GOT3 (cell line): ENCODE results near the gene ZBTB7C.

Experiments used
- DNase-seq: peaks from one replicate; lab custom pipeline; 2025; ENCODE audit warnings: mixed read lengths; lab: John Stamatoyannopoulos, UW

ZBTB7C gene

DNA sequence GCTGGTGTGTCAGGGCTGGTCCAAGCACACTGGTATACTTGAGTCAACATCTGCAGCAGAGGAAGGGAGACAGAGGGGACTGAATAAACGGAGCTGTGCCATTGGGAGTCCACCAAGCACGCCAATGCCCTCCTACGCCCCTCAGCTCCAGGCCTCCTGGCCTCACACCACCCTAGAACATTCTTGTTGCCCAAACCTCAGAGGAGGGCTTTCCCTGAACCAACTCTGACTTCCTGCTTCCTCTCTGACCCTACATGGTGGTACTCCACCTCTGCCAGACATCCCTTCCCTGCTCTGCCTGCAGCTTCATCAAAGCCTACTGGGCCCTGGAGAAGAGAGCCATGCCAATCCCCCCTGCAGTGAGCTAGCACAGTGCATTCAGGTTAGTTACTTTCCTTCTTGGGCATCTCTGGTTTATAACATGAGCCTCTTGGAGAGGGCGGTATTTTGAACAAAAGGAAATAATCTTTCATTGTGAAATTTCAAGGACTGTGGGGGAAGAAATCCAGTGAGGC lies 54.4 kb downstream of the ZBTB7C start:
- DNase-seq = no peak

DNA sequence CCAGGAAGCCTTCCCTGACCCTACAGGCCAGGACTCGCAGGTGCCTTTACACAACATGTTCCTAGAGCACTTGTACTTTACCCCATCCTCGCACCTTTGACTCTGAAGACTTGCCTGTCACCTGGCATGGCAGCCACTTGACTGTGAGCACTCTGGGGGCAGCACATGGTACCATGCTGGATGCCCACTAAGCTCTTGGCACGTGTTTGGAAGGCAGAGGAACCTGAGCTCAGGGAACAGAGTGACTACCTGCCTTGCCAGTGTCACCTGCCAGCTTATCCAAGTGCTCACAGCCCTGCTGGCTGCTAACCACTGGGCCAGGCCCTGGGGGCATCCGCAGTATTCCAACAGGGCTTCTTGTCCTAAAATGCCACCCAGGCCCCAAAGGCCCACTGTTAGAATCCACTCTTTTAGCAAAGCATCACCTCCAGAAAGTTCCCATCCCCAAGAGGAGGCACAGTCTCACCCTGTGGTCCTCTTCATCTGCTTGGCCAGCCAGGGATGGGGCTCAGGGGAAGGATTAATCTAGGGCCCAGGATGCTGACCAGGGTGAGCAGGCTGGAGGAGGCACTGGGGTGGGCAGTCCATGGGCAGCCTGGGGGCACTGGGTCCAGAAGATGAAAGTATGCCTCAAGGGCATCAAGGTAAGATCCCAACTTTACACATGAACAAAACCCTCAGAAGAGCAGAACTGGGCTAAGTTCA lies 57.0 kb downstream of the ZBTB7C start:
- DNase-seq = no peak

DNA sequence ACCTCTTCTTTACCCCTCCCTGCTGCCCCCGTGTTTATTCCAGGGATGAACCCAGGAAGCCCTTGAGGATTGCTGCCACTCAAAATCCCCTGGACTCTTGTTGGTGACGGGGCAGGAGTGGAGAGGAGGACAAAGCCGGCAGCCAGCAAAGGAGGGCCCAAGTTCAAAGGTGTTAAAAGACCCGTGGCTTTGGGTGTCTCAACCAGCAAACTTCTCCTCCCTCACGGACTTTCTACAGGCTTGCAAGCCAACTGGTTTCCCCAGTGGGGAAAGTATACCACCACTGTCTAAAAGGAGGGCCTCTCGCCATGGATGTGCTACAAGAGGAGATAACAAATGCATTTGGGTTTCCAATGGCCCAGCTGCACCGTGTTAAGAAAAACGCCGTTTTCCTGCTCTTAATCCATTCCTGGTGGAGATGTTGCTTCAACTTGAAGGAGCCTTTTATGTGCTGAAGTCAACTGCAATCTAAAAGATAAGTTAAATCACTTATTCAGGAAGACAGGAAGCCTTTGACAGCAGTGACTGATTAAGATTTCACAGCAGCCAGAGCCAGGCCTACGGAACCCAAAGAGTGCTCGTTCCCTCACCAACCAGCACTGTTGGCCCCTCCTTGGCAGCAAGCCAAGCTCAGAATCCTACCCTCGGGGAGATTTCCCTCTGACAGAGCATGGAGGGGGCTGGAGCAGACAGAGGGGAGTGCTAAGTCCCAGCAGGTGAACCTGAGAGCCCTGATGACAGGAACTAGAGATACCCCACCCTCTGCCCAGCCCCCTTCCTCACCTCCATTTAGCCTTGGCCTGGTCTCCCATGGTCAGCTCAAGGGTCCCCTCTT lies 57.8 kb downstream of the ZBTB7C start:
- no peak for DNase-seq

DNA sequence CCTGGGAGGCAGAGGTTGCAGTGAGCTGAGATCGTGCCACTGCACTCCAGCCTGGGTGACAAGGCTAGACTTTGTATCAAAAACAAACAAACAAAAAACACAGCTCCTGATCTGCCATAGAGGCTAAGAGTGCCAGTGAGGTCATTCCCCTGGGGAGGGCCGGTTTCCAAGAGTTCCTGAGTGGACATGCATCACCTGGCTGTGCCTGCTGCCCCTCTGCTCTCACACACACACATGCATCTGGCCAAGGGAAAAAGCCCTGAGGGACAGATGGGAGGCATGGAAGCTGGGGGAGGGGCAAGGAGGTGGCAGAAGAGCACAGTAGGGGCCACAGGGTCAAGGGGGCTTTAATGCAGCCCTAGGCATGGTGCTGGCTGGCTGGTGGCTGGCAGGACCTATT lies 60.4 kb downstream of the ZBTB7C start:
- DNase-seq = no peak

DNA sequence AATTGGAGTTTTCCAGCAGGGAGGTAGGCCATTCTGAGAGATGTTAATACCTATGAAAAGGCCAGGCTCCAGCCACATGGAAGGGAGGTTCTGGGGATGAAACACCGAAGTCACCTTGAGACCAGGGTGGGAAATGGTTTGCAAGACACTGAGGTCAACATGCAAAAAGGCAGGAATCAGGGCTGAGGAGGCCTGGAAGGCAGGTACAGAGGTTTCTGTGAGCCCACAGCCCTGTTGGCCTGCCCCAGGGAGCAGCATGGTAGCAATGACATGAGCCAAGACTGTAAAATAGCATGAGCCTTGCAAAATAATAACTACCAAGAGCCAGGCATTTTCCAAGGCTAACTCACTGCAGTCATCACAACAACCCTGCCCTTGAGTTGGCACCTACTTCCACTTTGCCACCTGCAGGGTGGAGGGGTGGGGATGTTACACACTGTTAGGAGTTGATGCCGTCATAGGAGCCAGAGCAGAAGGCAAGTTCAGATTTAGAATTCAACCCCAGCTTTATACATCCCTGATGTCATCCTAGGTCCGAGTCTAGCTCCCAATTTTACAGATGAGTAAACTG lies 61.3 kb downstream of the ZBTB7C start:
- DNase-seq = no peak

DNA sequence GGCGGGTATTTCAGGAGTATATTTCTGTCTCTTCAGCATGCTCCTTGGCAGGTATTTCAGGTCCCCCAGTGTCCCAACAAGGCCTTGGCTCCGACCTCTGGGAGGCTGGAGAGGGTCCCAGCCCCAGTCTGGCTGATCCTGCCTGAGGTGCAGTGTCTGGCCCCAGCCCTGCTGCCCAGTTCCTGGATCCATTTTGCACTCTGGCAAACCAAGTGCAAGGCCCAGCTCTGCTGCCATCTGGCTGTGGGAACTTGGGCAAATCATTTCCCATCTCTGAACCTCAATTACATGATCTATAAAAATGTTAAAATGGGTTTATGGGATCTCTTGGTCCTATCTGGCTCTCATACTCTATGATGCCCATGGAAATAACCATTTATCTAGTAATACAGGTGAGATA lies 63.6 kb downstream of the ZBTB7C start:
- no peak for DNase-seq

DNA sequence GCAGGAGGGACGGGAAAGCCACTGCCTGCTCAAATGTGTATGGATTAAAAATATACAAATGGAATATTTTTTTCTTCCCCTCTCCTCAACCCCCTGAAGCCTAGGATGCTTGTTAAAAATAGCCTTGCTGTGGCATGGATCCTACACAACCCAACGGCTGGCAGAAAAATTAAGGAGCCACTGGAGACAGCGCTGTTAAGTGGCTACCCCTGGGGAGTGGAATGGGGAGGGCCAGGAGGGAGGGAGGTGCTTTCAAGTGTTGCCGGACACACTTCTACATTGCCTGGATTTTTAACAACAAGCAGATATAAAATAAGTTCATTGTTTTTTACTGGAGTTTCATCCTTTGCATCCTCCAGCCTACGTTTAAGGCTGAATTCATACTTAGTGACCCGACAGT lies 66.6 kb downstream of the ZBTB7C start:
- DNase-seq = no peak

DNA sequence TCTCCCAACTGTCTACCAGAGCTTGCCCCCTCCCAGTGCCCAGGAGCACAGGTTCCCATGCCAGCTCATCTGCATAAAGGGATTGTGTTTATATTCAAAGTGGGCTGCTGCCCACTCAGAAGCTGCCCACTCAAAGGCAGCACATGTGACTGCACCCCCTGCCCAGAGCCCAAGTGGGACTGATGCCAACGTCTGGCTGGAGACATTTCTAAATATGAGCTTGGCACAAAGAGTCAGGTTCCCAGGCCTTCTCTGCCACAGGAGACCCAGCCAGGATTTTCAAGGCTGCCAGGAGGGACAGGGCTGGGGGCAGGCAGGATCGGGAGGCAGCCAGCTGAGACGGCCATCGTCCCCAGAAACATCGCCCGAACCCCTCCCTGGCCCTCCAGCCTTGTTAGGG lies 67.1 kb downstream of the ZBTB7C start:
- no peak for DNase-seq

DNA sequence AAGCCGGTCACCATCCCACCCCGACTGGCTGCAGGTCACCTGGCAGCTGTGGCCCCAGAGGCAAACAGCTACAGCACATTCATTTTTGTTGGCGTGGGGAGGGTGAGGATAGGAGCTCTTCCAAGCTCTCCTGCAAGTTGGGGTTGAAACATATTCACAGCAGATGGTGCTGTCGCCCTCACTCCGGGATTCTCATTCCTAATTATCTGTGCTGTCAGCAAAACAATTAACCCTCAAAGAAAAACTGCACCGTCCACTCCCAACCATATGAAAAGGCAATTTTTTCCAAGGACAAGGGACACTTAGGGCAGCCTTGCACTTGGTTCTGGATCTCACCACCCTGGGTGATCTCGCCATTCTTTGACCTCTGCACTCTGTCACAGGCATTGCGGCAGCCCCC lies 68.6 kb downstream of the ZBTB7C start:
- no peak for DNase-seq

DNA sequence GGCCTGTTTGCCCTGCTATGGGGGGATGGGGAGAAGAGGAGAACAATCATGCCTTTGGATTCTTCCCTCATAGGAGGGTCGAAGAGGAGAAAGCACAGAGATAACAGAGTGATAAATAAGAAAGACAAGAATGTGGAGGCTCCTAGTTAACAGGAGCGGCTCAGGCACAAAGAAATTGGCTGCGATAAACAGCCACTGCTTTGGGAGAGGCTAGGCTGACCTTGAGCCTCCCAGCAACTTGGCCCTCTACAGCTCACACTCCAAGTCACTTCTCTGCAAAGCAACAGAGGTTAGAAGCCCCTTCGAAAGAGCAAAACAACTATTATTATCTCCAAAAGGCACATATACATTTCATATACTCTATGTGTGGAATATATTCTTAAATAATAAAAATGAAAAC lies 69.5 kb downstream of the ZBTB7C start:
- DNase-seq = no peak

DNA sequence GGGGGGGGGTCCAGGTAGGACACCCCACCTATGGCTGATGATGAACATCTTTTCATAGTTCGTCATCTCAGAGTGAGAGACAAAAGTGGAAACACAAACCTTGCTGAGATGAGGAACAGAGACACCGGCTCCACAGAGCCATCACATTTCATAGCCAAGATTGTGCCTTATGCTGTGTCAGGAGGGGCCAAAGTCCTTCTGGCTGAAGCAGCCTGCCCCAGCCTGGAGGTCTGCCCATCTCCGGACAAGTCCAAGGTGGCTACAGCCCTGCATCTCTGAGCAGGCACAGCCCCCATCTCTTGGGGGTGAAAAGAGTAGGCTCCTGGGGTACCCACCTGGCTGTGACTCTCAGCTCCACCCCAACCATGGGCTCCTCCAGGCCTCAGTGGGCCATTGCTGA lies 70.3 kb downstream of the ZBTB7C start:
- no peak for DNase-seq

DNA sequence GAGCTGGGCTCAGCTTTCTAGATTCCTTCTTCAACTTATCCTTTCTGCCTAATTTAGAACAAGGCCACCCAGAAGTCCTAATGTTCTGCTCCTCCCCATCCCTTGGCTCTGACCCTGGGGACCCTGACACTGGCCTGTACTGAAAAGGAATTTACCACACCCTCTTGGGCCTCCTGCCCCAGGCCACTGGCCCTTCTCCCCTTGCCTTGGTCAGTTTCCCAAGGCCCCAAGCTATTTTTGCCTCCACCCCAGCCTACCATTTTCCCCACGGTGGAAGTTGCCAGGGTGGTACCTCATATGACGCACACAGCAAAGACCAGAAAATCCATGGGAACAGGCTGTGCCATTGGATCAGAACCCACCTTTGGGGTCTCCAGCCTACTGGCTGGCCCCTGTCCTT lies 72.1 kb downstream of the ZBTB7C start:
- DNase-seq = no peak

DNA sequence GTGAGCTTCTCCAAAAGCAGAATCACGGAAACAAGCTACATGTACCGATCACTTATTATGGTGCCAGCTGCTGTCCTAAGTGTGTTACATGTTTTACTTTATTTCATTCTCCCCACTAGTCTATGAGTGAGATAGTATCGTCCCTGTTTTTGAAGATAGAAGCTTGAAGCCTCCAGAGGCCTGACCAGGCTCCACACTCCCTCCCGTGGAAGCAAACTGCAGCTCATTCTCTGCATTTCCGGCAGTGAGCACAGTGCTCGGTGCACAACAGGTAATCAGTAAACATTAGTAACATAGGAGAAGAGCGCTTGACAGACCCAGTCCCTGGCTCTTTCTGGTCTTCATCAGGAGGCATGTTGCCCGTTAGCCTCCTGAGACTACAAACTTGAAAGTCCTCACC lies 72.9 kb downstream of the ZBTB7C start:
- DNase-seq = no peak

DNA sequence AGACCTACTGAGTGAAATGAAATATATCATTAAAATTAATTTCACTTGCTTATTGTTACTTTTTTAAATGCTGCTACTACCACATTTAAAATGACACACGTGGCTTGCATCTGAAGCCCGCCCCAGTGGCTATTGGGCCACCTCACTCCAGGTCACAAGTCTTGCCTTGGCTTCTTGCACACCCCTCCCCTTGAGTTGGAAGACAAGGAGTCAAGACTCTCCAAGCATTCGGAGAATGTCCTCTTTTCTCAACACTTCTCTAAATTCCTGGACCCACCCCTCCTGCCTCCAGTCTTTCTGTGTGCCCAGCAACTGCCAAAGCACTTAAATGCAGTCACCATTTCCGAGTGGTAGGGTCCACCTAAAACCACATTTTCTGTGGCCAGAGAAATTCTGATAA lies 73.4 kb downstream of the ZBTB7C start:
- DNase-seq = no peak

DNA sequence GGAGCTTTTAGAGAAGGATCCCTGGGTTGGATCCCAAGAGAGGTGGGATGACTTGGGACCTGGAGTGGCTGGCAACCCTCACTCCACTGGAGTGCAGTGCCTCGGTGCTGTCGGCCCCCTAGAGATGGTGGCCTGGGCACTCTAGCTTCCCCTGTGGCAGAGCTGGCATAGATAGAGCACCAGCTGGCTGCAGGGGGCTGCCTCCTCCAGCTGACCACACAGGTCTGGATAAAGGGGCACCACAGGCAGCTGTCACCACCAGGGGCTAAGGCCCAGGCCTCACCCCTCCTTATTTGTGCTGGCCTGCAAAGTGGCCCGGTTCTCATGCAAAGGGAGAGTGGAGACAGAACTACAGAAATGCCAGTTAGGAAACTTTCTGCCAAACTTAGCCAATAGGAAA lies 74.3 kb downstream of the ZBTB7C start:
- no peak for DNase-seq

DNA sequence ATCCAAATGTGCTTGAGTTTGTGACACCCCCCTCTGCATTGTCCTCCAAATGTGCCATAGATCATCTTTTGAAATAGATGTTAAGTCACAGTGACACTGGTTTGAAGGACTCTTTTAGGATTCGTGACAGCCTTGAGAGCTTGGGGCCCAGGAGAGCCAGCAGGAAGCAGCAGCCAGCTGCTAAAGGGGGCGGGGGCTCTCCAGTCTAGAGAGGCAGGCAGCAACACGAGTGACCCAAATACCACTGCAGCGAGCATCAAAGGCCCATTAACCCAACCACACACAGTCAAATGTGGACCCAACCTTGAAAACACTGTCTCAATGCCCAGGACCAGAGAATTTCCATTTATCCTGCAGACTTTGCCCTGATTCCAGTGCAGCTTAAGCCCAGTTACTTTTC lies 75.6 kb downstream of the ZBTB7C start:
- no peak for DNase-seq

DNA sequence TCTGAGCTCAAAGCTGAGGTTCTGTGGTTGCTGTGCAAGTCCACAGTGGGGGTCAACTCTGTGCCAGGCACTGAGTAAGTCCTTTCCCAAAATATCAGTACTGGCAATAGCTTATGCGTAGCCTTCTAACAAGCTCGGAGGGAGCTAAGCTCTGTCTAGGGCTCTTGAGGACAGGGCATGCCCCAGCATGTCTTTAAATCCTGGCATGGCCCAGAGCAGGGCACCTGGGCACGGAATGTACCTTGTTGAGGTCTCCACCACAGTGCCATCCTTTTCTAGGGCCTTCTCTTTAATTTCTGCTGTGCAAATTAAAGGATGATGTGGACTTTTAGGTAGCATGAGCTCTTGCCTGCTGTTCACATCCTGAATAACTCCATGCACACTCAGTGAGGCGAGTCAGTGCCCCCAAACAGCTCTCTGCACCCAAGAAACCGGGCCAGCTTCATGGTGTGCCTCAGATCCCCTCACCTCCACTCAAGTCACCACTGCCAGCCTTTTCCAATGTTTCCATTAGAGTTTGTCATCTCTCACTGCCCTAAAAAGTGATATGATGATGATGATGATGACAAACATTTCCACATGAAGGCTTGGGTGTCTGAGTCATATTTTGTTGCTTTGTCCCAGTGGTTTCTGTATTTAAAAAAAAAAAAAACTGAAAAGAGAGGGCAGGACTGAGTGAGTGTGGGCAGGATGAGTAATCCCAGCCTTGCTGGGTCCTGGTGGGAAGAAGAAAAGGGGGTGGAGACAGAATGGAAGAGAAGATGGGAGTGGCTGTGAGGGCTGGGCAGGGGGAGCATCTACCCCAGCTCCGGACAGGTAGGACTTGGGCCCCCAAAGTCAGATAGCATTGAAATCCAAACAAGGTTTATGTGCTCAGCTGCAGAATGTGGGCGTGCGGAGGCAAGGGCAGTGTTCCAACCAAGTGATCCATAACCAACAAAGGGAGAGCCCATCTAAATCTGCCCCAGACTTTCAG lies 78.9 kb downstream of the ZBTB7C start:
- no peak for DNase-seq

DNA sequence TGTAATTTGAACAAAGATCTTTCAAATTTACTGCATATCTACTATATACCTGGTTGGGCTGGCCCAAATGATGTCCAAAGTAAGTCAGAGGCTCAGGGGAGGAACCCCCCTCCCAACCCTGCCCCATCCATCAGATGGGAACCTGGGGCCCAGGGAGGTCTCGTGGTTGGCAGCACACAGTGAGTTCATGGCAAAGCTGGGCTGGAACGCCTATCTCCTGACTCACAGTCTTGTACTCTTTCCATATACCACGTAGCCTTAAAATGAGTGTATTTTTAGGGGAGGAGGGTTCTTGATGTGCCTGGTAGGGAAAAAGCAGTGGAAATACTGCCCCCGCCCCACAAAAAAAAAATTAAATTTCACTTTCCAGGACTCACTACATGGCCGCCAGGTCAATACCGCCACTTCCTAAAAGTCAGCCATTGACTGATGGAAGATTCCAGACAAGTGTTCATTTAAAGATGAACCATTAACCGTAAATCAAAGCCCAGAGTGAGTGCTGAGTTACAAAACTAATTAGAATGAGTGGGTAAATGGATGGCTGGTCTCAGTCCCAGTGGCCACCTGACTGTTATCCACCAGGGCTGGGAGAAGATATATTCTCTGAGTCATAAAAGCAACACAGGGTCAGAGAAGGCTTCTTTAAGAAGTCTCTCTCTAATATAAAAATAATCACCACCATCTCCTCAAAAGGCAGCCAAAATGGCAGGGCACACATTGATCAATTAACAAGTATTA lies 80.5 kb downstream of the ZBTB7C start:
- no peak for DNase-seq

DNA sequence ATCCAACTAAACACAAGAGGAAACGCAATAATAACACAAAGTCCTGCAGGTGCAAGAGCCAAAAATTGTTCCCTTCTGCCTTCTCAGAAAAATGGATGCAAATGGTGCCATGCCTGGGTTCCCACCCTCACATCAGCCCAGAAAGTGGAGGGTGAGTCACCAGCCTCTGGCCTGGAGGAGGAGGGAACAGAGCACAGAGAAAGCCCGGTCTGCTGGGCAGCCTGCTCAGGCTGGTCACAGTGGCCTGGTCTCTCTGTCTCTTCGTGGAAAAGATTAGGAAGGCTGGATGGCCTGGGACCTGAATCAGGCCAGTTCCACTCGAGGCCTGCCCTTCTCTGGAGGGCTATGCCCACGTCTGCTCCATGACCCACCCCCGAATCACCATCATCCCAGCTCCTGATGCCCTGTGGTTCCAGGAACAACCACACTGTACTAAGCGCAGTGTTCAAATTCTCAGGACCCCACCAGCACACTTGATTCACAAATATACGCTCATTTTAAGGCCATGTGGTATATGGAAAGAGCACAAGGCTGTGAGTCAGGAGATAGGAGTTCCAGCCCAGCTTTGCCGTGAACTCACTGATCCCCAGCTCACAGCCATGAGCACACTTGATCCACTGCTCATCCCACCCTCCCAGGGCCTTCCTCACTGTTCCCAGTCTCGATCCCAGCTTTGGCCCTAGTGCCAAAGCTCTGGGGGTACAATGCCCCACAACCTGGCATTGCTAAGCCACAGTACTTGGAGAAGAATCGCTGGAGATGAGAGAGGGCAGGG lies 82.1 kb downstream of the ZBTB7C start:
- DNase-seq = no peak

DNA sequence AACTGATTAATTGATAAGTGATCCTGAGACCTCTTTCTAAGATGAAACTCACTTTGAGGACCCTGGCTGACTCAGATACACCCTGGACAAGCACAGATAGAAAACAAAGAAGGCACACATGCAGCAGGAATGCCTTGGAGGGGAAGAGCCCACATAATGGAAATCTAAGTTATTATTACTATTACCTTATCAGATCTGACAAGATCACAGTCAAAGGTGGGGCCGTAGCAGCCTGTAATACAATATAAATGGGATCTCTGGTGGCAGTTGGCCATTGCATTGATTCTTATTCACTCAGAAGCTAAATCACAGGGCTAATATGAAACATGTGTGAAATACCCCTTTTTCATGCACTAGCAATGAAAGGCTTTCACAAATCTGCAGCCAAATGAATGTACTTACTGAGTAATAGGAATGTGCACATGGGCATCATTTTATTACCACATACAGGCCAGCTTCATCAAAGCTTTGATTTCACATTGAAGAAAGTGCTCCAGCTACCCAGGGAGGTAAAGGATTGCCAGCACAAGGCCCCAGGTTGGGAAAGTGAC lies 84.0 kb downstream of the ZBTB7C start:
- no peak for DNase-seq
